Measurements from ENCODE around the gene EP400.
"Not testable (repeated sequence)": the region's sequence is repeated elsewhere in the genome, so short reads cannot be mapped to it uniquely, and the experiment has no call there.

Gene EP400

GRCh38 chr12:132024758-132025157, 75.0 kb downstream of the EP400 start:
- DNase-seq, result no peak

GRCh38 chr12:132025526-132025925, 75.8 kb downstream of the EP400 start:
- no peak for DNase-seq

GRCh38 chr12:132026061-132026795, 76.5 kb downstream of the EP400 start:
- no peak for DNase-seq

- DNase-seq, result no peak
Measured at GRCh38 chr12:132026796-132027500, 77.2 kb downstream of the EP400 start.

GRCh38 chr12:132027636-132028035, 77.9 kb downstream of the EP400 start:
- no peak for DNase-seq

GRCh38 chr12:132028111-132028510, 78.4 kb downstream of the EP400 start:
- DNase-seq, result no peak

GRCh38 chr12:132029503-132030300, 80.0 kb downstream of the EP400 start:
- DNase-seq, result no peak

GRCh38 chr12:132030367-132031038, 80.8 kb downstream of the EP400 start:
- DNase-seq, result no peak

- no peak for DNase-seq
Measured at GRCh38 chr12:132033627-132034026, 83.9 kb downstream of the EP400 start.

- DNase-seq, result no peak
Measured at GRCh38 chr12:132036063-132036683, 86.4 kb downstream of the EP400 start.

GRCh38 chr12:132040906-132041606, 91.3 kb downstream of the EP400 start:
- DNase-seq, result no peak

GRCh38 chr12:132043216-132043615, 93.5 kb downstream of the EP400 start:
- no peak for DNase-seq

GRCh38 chr12:132043770-132044467, 94.2 kb downstream of the EP400 start:
- no peak for DNase-seq

- DNase-seq, result no peak
Measured at GRCh38 chr12:132044661-132045412, 95.1 kb downstream of the EP400 start.

- no peak for DNase-seq
Measured at GRCh38 chr12:132045751-132046150, 96.0 kb downstream of the EP400 start.

GRCh38 chr12:132046561-132046960, 96.8 kb downstream of the EP400 start:
- DNase-seq, result no peak

- DNase-seq, result not testable (repeated sequence)
Measured at GRCh38 chr12:132047630-132048029, 97.9 kb downstream of the EP400 start.

GRCh38 chr12:132049442-132049841, 99.7 kb downstream of the EP400 start:
- no peak for DNase-seq

- DNase-seq, result no peak
Measured at GRCh38 chr12:132049876-132050275, 100.1 kb downstream of the EP400 start.

- not testable (repeated sequence) for DNase-seq
Measured at GRCh38 chr12:132051718-132052117, 102.0 kb downstream of the EP400 start.

Data from 8988T (cell line).